Esophagus squamous epithelium (tissue), 5 donors: ENCODE data around the gene PFKP. TPM values are rescaled to one million over a fixed set of nuclear protein-coding genes. Genes with fewer than 3 reads are reported as not detected.

Experiments used
- DNase-seq: peaks from one replicate; lab custom pipeline; 2025; lab: John Stamatoyannopoulos, UW
- H3K27ac ChIP-seq, 4 donors: fragments of 200-600 bp; sonication (generic); one replicate each; pipeline ENCODE4 v1.5.1; 2016 to 2019; ENCODE audit warnings: mild to moderate bottlenecking in 1 of 4
- H3K27me3 ChIP-seq, 4 donors: fragments of 200-600 bp; sonication (generic); 1 replicate in 3 of 4; 2 replicates in 1 of 4; pipeline versions ENCODE4 v1.5.1 to v1.6.0; 2017 to 2021; ENCODE audit warnings: antibody characterized with exemption in 1 of 4
- H3K36me3 ChIP-seq, 3 donors: fragments of 200-600 bp; sonication (generic); one replicate each; pipeline ENCODE4 v1.5.1; 2016 to 2019
- H3K4me1 ChIP-seq, 3 donors: fragments of 200-600 bp; sonication (generic); one replicate each; pipeline ENCODE4 v1.5.1; 2017 to 2019
- H3K4me3 ChIP-seq, 4 donors: fragments of 200-600 bp; sonication (generic); 1 replicate in 3 of 4; 2 replicates in 1 of 4; pipeline ENCODE4 v1.5.1; 2016 to 2019; ENCODE audit warnings: mild to moderate bottlenecking in 2 of 4, moderate library complexity in 1 of 4
- H3K9me3 ChIP-seq, 3 donors: fragments of 200-600 bp; sonication (generic); one replicate each; pipeline ENCODE4 v1.5.1; 2016 to 2019
- CTCF ChIP-seq, 6 experiments: fragments of 450-650 bp in 4 of 6; fragments of 200-600 bp in 2 of 6; sonication (generic) in 2 of 6; IDR thresholded peaks; one replicate each; pipeline ENCODE4 v1.5.1; 2016 to 2019; ENCODE audit warnings: antibody characterized with exemption in 6 of 6, mild to moderate bottlenecking in 4 of 6, moderate library complexity in 4 of 6
- POLR2A ChIP-seq, 4 donors: fragments of 450-650 bp; IDR thresholded peaks; one replicate each; pipeline ENCODE4 v1.6.1; 2017; ENCODE audit warnings: antibody characterized with exemption in 4 of 4, mild to moderate bottlenecking in 4 of 4, moderate library complexity in 3 of 4
- WGBS, 2 donors: methylation state at CpG; one replicate each; pipeline ENCODE4 v1.1.5; 2018; 5-methylcytosine and 5-hydroxymethylcytosine counted together
- intact Hi-C: fragments of 100-400 bp; cut with DNase I; formaldehyde crosslinking; loops from one replicate; pipeline ENCODE4 v1.15.0; 2022
- total RNA-seq, 4 donors: library from RNA; depleted of rRNA; stranded (reverse); fragments of >200 nt; gene quantifications; one replicate each; pipeline ENCODE4 v1.1.0, GENCODE V29; 2016
- donor health status: DM: yes; HTN: yes; CAD: no.

The PFKP gene
- total RNA-seq, 4 donors from 2014 or later: 69.7 to 94.0 (median 86.4) TPM

- no peaks in the 10 kb centered on the region for H3K36me3 ChIP-seq
- WGBS, 2 donors: 71 to 100% methylated on average over 1 of the region's 2 CpGs
- no peak overlapping the region for H3K27ac ChIP-seq
- intact Hi-C loops: no loop called here
- no peak overlapping the region for H3K4me3 ChIP-seq
- H3K4me1 ChIP-seq: peaks cover 11 to 19% (median 13%) of the 10 kb centered on the region in 3 donors
- H3K9me3 ChIP-seq: no peaks in the 10 kb centered on the region
- peaks cover 0 to 17% (median 0%) of the 10 kb centered on the region in 4 donors for H3K27me3 ChIP-seq
- no peak for TF ChIP-seq POLR2A (IDR thresholded peaks at IDR 0.05)
- TF ChIP-seq CTCF (IDR thresholded peaks at IDR 0.05): no peak
- DNase-seq: no peak
Observed at GRCh38 chr10:3064423-3064822, 2.9 kb upstream of the PFKP start.

- Histone ChIP-seq H3K4me3 (no peak overlapping the region), H3K36me3 (peaks cover 0 to 3% (median 0%) of the 10 kb centered on the region in 3 donors), H3K27me3 (peaks cover 0 to 17% (median 0%) of the 10 kb centered on the region in 4 donors), H3K9me3 (no peaks in the 10 kb centered on the region), H3K4me1 (peaks cover 13 to 31% (median 14%) of the 10 kb centered on the region in 3 donors), H3K27ac (no peak overlapping the region)
- DNase-seq: no peak
- 82 to 100% methylated on average over 1 to 5 of the region's 8 CpGs for WGBS, 2 donors
- intact Hi-C loops: no loop called here
- no peak for TF ChIP-seq POLR2A (IDR thresholded peaks at IDR 0.05)
Observed at GRCh38 chr10:3065622-3066021, 1.7 kb upstream of the PFKP start.

GRCh38 chr10:3066317-3067117 is 831 bp upstream of the PFKP start:
- peak overlapping the region; percentile 83 to 89 (median 86) for H3K27ac ChIP-seq
- TF ChIP-seq POLR2A (IDR thresholded peaks at IDR 0.05) (no peak), CTCF (IDR thresholded peaks at IDR 0.05) (no peak)
- H3K36me3 ChIP-seq: peaks cover 0 to 8% (median 0%) of the 10 kb centered on the region in 3 donors
- peaks cover 0 to 17% (median 0%) of the 10 kb centered on the region in 4 donors for H3K27me3 ChIP-seq
- H3K4me3 ChIP-seq: peak overlapping the region; percentile 57 to 94 (median 80)
- DNase-seq: no peak
- peaks cover 13 to 39% (median 14%) of the 10 kb centered on the region in 3 donors for H3K4me1 ChIP-seq
- intact Hi-C loops: no loop called here
- no peaks in the 10 kb centered on the region for H3K9me3 ChIP-seq
- 16 to 60% methylated on average over 1 to 2 of the region's 71 CpGs for WGBS, 2 donors

DNA sequence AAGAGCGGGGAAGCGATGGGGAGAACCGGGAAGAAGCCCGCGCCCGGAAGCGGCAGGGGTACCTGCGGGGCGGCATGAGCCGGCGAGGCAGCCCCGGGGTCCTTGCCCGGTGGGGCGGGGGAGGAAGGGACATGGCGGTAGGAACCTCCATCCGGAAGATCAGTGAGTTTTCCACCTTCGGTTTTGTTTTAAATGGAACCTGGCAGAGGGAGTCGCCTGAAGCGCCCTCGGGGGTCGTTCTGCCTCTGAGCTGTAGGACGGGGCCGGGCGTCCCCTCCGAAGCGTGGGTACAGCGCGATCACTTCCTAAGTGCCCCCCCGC is 471 bp downstream of the PFKP start:
- Histone ChIP-seq H3K27ac (peak overlapping the region; percentile 83 to 89 (median 86)), H3K4me1 (peaks cover 13 to 52% (median 14%) of the 10 kb centered on the region in 3 donors), H3K36me3 (peaks cover 0 to 16% (median 0%) of the 10 kb centered on the region in 3 donors), H3K9me3 (no peaks in the 10 kb centered on the region), H3K27me3 (peaks cover 0 to 17% (median 0%) of the 10 kb centered on the region in 4 donors), H3K4me3 (peak overlapping the region; percentile 57 to 94 (median 80))
- intact Hi-C loops: no loop called here
- WGBS, 2 donors: 0 to 2% methylated on average over 3 to 20 of the region's 29 CpGs
- no peak for DNase-seq
- no peak for TF ChIP-seq POLR2A (IDR thresholded peaks at IDR 0.05)

DNA sequence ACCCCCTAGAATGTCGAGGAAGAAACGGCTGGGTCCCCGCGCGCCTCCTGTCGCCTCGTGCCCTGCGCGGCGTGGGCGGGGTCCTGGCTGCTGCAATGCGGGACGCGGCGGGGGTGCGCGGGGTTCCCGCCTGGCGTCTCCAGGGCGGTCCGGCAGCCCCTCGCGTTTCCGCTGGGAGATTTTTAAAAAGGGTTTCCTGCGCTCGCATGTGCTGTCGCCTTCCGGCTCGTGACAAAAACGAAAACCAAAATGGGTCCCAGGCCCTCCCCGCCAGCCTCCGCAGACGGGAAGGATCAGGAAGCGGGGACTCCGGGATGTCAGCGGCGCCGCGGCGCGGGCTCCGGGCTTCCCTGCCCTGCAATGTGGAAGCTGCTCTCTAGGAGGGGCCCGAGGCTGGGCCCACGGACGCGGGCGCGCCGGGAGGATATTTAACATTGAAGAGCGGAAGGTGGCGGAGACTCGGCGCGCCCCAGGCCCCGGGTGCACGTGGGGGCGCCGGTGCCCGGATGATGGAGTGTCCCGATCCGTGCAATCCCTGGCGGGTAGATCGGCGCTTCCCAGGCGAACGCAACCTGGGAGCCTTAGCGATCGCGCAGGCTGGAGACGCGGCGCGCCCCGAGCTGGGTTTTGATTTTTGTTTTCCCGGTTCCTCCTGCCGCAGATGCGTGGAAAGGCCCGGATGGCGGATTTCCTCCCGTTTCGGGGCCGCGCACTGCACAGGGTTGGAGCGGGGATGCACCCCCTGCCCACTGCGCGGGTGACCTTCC is 1.0 kb downstream of the PFKP start:
- H3K4me3 ChIP-seq: peak overlapping the region; percentile 57 to 94 (median 80)
- intact Hi-C loops: no loop called here
- no CpG with 5 or more reads among the region's 86 CpGs for WGBS, 2 donors
- H3K36me3 ChIP-seq: peaks cover 0 to 16% (median 0%) of the 10 kb centered on the region in 3 donors
- peak in 1 of 4 donors; percentile 32 for TF ChIP-seq POLR2A (IDR thresholded peaks at IDR 0.05)
- TF ChIP-seq CTCF (IDR thresholded peaks at IDR 0.05): peak in 5 of 6 experiments; percentile 3 to 41 (median 19)
- peak overlapping the region; percentile 83 to 89 (median 86) for H3K27ac ChIP-seq
- H3K9me3 ChIP-seq: no peaks in the 10 kb centered on the region
- H3K27me3 ChIP-seq: peaks cover 0 to 17% (median 0%) of the 10 kb centered on the region in 4 donors
- H3K4me1 ChIP-seq: peaks cover 14 to 58% (median 18%) of the 10 kb centered on the region in 3 donors
- DNase-seq: no peak
